H1 (cell line): ENCODE measurements around the gene MYL7. TPM values are rescaled to one million over a fixed set of nuclear protein-coding genes. Genes with fewer than 3 reads are reported as not detected.

Experiments used
- CHD1 ChIP-seq: IDR thresholded peaks from 2 replicates; pipeline ENCODE4 v1.6.1; 2012; ENCODE audit warnings: low read depth, low read length, improper control_type of control experiment
- E2F6 ChIP-seq: IDR thresholded peaks from 2 replicates; pipeline ENCODE4 v1.6.1; 2012; ENCODE audit warnings: inconsistent platforms
- PHF8 ChIP-seq: fragments of 200-600 bp; sonication (generic); conservative IDR thresholded peaks from 2 replicates; pipeline ENCODE4 v1.7.1; 2012; ENCODE audit warnings: low read depth, mild to moderate bottlenecking, inconsistent platforms, low read length, moderate library complexity
- SIN3A ChIP-seq, 2 experiments: IDR thresholded peaks in 1 of 2; conservative IDR thresholded peaks in 1 of 2; 2 replicates each; pipeline ENCODE4 v1.6.1; 2011 to 2012; ENCODE audit warnings: low read length in 2 of 2, improper control_type of control experiment in 1 of 2, low read depth in 1 of 2, mild to moderate bottlenecking in 1 of 2
- polyA plus RNA-seq, 7 experiments: library from polyadenylated mRNA; depleted of rRNA in 3 of 7; stranded (reverse) in 5 of 7; unstranded in 2 of 7; fragments of >200 nt in 5 of 7; fragments of 200-250 nt in 2 of 7; gene quantifications; 1 replicate in 5 of 7; 2 replicates in 1 of 7; 4 replicates in 1 of 7; pipeline versions ENCODE4 v1.2.1 to v1.2.3, GENCODE V29; 2011 to 2013; ENCODE audit warnings: missing spikeins in 2 of 7, mixed read lengths in 2 of 7
- total RNA-seq: library from RNA; stranded (reverse); fragmentation: NEBNext Ultra II Directional; extraction: Animal tissue kit (Norgen Biotek cat#: 25700); gene quantifications from 2 replicates; pipeline ENCODE4 v1.2.1, GENCODE V29; 2021

MYL7 gene
- total and polyA plus RNA-seq, 2 of the 8 experiments (the other 6 are each of a cell fraction or from before 2014, with no cell fraction given) = 3.3 to 3.4 TPM

DNA sequence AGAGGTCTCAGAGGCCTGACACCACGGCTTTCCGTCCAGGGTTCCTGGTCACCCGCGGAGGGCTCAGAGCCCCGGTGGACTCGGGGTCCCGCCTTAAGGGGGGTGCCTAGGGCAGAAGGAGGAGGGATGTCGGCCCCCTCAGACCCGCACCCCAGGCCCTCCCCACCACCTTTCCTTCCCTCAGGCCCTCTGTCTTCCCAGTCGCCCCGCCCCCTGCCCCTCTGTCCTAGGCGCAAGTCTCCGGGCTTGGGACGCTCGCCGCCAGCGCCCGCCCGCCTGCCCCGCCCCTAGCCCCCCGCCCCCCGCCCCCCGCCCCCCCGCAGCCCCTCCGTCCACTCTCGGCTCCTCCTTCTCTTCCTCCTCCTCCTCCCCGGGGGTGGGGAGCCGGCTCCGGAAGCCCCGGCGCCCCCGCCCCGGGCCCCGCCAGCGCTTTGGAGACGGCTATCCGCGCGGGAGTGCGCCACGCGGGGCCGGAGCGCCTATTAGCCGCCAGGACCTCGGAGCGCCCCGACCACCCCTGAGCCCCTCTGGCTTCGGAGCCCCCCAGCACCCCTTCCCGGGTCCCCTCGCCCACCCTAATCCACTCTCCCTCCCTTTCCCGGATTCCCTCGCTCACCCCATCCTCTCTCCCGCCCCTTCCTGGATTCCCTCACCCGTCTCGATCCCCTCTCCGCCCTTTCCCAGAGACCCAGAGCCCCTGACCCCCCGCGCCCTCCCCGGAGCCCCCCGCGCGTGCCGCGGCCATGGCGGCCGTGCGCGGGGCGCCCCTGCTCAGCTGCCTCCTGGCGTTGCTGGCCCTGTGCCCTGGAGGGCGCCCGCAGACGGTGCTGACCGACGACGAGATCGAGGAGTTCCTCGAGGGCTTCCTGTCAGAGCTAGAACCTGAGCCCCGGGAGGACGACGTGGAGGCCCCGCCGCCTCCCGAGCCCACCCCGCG is 36.9 kb downstream of the MYL7 start, which contains the start of gene AEBP1 (continued):
- TF ChIP-seq SIN3A (conservative IDR thresholded peaks at IDR 0.05 in 1 of 2, IDR thresholded peaks at IDR 0.05 in 1 of 2; ENCODE audit: low read depth in 1 of 2, low read length in 2 of 2) (0 out of 4 replicates have a peak, but pooled peaks of 1 of the 2 experiments have one; percentile 27), CHD1 (no peak), PHF8 (0 out of 2 replicates have a peak, but pooled peaks have one; percentile 24), E2F6 (0 out of 2 replicates have a peak, but pooled peaks have one; percentile 8)
- TF ChIP-seq, all 59 proteins: peak for 8
